SHP77 (cell line): ENCODE results near the gene CDH22.

Source experiments
- DNase-seq, 2 experiments: peaks; one replicate each; lab custom pipeline; 2025; lab: John Stamatoyannopoulos, UW

CDH22 gene

GRCh38 chr20:46268131-46268614 is 40.1 kb downstream of the CDH22 start:
- DNase-seq, result no peak

- no peak for DNase-seq
These were observed 40.9 kb downstream of the CDH22 start for GRCh38 chr20:46267108-46268105.

- DNase-seq, result no peak
These were observed 42.8 kb downstream of the CDH22 start for GRCh38 chr20:46265539-46265938.

GRCh38 chr20:46264391-46265266 is 43.7 kb downstream of the CDH22 start:
- DNase-seq, result no peak

- DNase-seq, result no peak
These were observed 46.6 kb downstream of the CDH22 start for GRCh38 chr20:46261456-46262253.

- no peak for DNase-seq
These were observed 47.3 kb downstream of the CDH22 start for GRCh38 chr20:46260936-46261454.

- no peak for DNase-seq
These were observed 47.8 kb downstream of the CDH22 start for GRCh38 chr20:46260480-46260879.

GRCh38 chr20:46259260-46259859 is 48.9 kb downstream of the CDH22 start:
- DNase-seq, result no peak

- no peak for DNase-seq
These were observed 50.4 kb downstream of the CDH22 start for GRCh38 chr20:46257887-46258286.

- DNase-seq, result no peak
These were observed 52.0 kb downstream of the CDH22 start for GRCh38 chr20:46256293-46256692.

GRCh38 chr20:46255440-46256104 is 52.7 kb downstream of the CDH22 start:
- peak; percentile 86 to 89 for DNase-seq

- peak; percentile 31 to 47 for DNase-seq
These were observed 54.9 kb downstream of the CDH22 start for GRCh38 chr20:46253391-46253790.

- DNase-seq, result no peak
These were observed 55.8 kb downstream of the CDH22 start for GRCh38 chr20:46252352-46253091.

GRCh38 chr20:46251211-46251673 is 57.1 kb downstream of the CDH22 start:
- no peak for DNase-seq

GRCh38 chr20:46250772-46251171 is 57.5 kb downstream of the CDH22 start:
- no peak for DNase-seq

GRCh38 chr20:46249671-46250070 is 58.6 kb downstream of the CDH22 start:
- no peak for DNase-seq

GRCh38 chr20:46246559-46246958 is 61.7 kb downstream of the CDH22 start:
- no peak for DNase-seq

GRCh38 chr20:46243707-46244628 is 64.3 kb downstream of the CDH22 start:
- no peak for DNase-seq
